GM18909 (cell line): ENCODE data around the gene BLID.

Experiments used
- ATAC-seq: cut with Tn5 transposase; IDR thresholded peaks from one replicate; pipeline ENCODE4 v1.9.1; 2021; ENCODE audit warnings: mild to moderate bottlenecking; ENCODE audit not compliant: unreplicated experiment, poor library complexity

Gene BLID

DNA sequence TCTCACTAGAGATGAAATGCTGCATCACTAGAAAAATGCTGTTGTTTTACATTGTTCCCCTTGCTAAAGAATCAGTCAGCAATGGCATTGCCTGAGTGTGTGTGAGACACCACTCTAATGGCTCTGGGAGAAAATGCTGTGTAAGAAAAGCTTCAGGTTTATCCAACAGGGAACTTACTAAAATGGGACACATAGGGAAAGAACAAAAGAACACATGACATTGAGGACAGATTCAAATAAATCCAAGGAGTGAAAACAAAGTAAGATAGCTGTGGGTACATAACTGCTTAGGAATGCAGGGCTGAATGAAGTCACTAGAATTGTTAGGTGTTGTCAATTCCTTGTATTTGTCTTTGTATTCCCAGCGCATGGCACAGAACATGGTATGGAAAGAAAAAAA, 24.2 kb downstream of the BLID start:
- ATAC-seq = no peak

- ATAC-seq = no peak
Observed at GRCh38 chr11:122089111-122089510, 26.9 kb downstream of the BLID start.

DNA sequence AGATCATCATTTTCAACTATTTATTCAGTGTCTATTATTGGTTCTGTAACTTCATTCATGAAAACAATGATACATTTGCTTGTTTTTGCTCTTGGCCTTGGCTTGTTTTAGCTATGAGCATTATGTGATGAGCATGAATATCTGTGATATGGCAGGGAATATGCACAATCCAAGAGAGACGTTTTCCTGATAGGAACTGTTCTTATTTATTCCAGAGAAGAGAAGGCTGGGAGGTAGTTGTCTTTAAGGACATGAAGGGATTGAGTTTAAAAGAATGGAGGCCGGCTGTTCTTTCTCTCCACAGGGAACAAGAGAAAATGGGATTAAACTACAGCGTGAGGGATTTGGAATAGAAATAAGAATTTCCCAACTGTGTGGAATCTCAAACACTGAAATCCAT, 30.3 kb downstream of the BLID start:
- no peak for ATAC-seq

DNA sequence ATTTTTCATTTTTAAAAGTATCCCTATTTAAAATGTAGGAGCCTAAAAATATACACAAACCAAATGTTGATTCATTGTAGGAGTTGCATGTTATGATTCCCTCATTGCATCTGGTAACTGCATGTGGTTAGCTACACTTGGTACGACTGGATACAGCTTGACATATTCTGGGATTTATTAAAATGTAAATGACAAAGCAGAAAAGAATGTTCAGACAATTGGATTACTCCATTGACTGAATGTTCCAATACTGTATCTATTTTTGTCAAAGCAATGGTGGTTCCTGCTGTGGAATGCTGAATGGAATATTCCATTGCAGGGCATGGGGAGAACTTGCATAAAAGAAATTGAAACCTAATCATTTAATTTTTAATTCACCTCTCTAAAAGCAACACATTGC, 30.8 kb downstream of the BLID start:
- no peak for ATAC-seq

DNA sequence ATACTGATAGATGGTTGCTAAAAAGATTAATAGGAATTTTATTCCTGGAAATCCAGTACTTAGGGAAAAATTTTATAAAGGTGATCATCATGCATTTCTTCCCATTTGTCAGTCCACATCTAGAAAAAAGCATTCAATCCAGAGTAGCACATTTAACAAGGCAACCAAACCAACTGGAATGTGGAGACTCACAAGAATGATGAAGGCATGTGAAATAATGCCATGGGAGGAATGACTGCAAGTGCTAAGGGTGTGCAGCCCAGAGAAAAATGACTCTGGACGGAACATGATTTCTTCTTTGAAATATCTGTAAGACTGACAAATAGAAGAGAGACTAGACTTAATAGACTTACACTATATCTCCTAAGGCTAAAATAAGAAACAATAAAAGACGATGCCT, 33.8 kb downstream of the BLID start:
- ATAC-seq = no peak

GRCh38 chr11:122081073-122081472, 34.9 kb downstream of the BLID start:
- no peak for ATAC-seq

- ATAC-seq = no peak
Observed at GRCh38 chr11:122077459-122077858, 38.6 kb downstream of the BLID start.

- ATAC-seq = no peak
Observed at GRCh38 chr11:122076512-122077120, 39.4 kb downstream of the BLID start.

DNA sequence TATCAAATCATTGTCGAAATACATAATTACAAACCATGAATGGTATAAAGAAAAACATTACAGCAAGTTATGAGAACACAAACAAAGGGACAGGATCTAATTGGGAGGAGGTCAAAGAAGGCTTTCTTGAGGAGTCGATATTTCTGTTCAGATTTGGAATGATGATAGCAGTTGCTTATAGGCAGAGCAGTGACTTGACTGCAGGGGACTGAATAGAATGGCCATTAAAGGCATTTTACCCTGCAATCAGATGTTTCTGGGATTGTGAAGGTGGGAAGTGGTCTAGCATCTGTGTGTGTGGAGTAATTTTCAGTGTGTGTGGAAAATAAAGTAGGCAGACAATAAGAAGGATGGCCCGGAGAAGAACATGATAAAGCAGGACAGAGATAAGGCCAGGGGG, 41.0 kb downstream of the BLID start:
- ATAC-seq = no peak

- no peak for ATAC-seq
Observed at GRCh38 chr11:122074022-122074421, 42.0 kb downstream of the BLID start.

DNA sequence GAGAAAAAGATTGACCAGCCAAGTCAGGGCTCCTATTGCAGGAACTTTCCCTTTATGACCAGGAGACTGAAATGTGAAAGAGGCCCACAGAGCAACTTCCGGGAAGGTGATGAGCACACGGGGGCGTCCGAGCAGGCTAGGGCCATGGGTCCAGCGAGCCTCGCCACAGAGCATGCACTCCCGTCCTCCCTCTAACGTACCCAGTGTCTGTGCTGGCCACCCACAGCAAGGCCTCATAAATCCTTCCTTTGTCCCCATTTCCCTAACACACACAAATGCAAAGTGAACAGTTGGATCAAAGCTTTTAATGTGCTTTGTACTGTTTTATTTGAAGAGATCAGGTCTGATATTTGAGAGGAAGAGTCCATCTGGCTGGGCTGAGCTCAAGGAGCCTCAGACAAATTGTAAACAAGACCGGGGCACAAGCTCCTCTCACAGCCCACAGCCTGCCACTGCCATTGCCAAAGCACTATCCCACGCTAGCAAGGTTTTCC, 44.3 kb downstream of the BLID start:
- ATAC-seq = no peak

- no peak for ATAC-seq
Observed at GRCh38 chr11:122069707-122070360, 46.2 kb downstream of the BLID start.

DNA sequence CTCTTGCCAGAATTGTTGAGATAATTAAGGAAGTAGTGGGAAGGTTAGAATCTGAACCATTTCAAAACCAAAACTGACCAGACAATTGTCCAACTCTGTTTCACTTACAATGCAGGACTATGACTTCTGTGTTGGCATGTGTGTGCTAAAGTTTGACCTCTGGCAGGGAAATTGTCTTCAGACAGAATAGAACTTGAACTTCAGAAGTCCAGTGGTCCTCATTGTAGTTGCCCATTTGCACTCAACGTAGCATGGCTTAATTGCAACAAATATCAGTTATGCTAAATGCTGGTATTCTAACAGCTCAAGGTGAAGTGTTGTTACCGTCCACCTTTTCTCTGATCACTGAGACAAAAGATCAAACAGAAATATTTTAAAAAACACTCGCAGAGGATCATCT, 47.2 kb downstream of the BLID start:
- ATAC-seq = no peak

GRCh38 chr11:122068141-122068540, 47.9 kb downstream of the BLID start:
- ATAC-seq = no peak
